Measurements from ENCODE around the gene ERGIC2. TPM values are rescaled to one million over a fixed set of nuclear protein-coding genes. Genes with fewer than 3 reads are reported as not detected.

ERGIC2 gene
- total and polyA plus RNA-seq, 10 of the 15 experiments (the other 5 are each of a cell fraction or from before 2014, with no cell fraction given), result 26.1 to 181 (median 83.9) TPM

GRCh38 chr12:29365091-29365490, 15.9 kb downstream of the ERGIC2 start:
- Histone ChIP-seq H3K9ac (ENCODE audit: control insufficient read depth, insufficient read depth, low read length) (no peak overlapping the region), H4K20me1 (ENCODE audit: control insufficient read depth, insufficient read depth) (no peaks in the 10 kb centered on the region), H2AFZ (ENCODE audit: control insufficient read depth, low read depth, low read length) (no peak overlapping the region), H3K9me3 (replicated peaks; ENCODE audit: control insufficient read depth, insufficient read depth, low read length) (no peaks in the 10 kb centered on the region; the same call in 1 of the 3 replicates), H3K27ac (ENCODE audit: control insufficient read depth, insufficient read depth) (no peak overlapping the region), H3K4me1 (ENCODE audit: control insufficient read depth, insufficient read depth, low read length) (no peaks in the 10 kb centered on the region), H3K4me3 (no peak overlapping the region), H3K79me2 (ENCODE audit: control insufficient read depth, insufficient read depth, low read length) (no peaks in the 10 kb centered on the region; the same call in 1 of the 2 replicates), H3K36me3 (ENCODE audit: control insufficient read depth in 2 of 2, insufficient read depth in 2 of 2, low read length in 1 of 2) (peaks cover 0 to 12% of the 10 kb centered on the region in 2 experiments; a peak in 3 of 4 replicates), H3K27me3 (replicated peaks in 1 of 2; ENCODE audit: control insufficient read depth in 2 of 2, insufficient read depth in 2 of 2, low read length in 1 of 2) (no peaks in the 10 kb centered on the region), H3K4me2 (ENCODE audit: control insufficient read depth, insufficient read depth) (no peak overlapping the region)
- no peak for FAIRE-seq
- CTCF ChIA-PET, result interaction anchor here (0.6 to 0.9 kb wide), 2 partner anchors 11 to 319 kb away, joined by 3 to 4 read pairs; no protein-coding TSS in a partner anchor
- WGBS (ENCODE audit: insufficient coverage, insufficient replicate concordance, low lambda C conversion rate, missing lambda C conversion rate), result 96% methylated on average over 2 of the region's 2 CpGs
- SMC1A ChIA-PET (ENCODE audit: uncharacterized antibody, unreplicated experiment), result interaction anchor here (1.2 to 1.5 kb wide), 3 partner anchors 8 to 11 kb away, joined by 4 to 5 read pairs (median 5); no protein-coding TSS in a partner anchor
- POLR2A ChIA-PET, result no interaction called here
- no peak for DNase-seq (ENCODE audit: low read depth, low spot score)
- BruUV-seq (replicated peaks), result no TSS peak
- intact Hi-C loops (cut with micrococcal nuclease; ENCODE audit: unreplicated experiment), result no loop called here
- RAD21 ChIA-PET (ENCODE audit: unreplicated experiment), result no interaction called here
- TF ChIP-seq SMARCA5 (IDR thresholded peaks at IDR 0.05) (no peak), LARP7 (IDR thresholded peaks at IDR 0.05) (no peak), RB1 (IDR thresholded peaks at IDR 0.05; ENCODE audit: borderline replicate concordance) (no peak), RAD21 (IDR thresholded peaks at IDR 0.05; ENCODE audit: insufficient read depth, low read depth, low read length) (no peak), BMI1 (IDR thresholded peaks at IDR 0.05; ENCODE audit: borderline replicate concordance) (no peak)
- TF ChIP-seq, protein P1, sequence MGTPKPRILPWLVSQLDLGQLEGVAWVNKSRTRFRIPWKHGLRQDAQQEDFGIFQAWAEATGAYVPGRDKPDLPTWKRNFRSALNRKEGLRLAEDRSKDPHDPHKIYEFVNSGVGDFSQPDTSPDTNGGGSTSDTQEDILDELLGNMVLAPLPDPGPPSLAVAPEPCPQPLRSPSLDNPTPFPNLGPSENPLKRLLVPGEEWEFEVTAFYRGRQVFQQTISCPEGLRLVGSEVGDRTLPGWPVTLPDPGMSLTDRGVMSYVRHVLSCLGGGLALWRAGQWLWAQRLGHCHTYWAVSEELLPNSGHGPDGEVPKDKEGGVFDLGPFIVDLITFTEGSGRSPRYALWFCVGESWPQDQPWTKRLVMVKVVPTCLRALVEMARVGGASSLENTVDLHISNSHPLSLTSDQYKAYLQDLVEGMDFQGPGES (IDR thresholded peaks at IDR 0.05), result no peak
- in situ Hi-C loops (cut with MboI), result no loop called here
- ATAC-seq, result no peak

DNA sequence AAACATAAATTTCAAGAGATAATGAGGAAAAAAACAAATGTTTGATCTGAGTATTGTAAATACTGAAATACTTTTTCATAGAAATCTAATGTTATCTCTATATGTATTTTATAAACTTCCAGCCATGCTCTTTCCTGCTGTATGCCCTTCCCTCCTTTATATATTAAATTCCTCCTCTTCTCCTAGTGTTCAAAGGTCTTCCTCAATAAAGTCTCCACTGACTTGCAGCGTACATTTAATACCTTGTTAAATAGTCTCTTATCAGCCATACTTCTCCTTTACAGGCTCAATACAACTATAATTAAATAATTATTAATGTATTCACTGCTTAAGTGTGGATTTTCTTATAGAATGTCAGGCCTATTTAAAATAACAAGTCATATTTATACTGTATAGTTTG, 26.0 kb downstream of the ERGIC2 start:
- 100% methylated on average over 1 of the region's 1 CpG for WGBS (ENCODE audit: insufficient coverage, insufficient replicate concordance, low lambda C conversion rate, missing lambda C conversion rate)
- ChIA-PET CTCF (no interaction called here), RAD21 (ENCODE audit: unreplicated experiment) (no interaction called here), POLR2A (no interaction called here), SMC1A (ENCODE audit: uncharacterized antibody, unreplicated experiment) (interaction anchor here (1.2 kb wide), 1 partner anchor 8 kb away, joined by 3 read pairs; no protein-coding TSS in a partner anchor)
- Histone ChIP-seq H3K27ac (ENCODE audit: control insufficient read depth, insufficient read depth) (no peak overlapping the region), H3K9ac (ENCODE audit: control insufficient read depth, insufficient read depth, low read length) (no peak overlapping the region), H3K4me3 (no peak overlapping the region), H3K9me3 (replicated peaks; ENCODE audit: control insufficient read depth, insufficient read depth, low read length) (no peaks in the 10 kb centered on the region), H3K4me2 (ENCODE audit: control insufficient read depth, insufficient read depth) (no peak overlapping the region), H2AFZ (ENCODE audit: control insufficient read depth, low read depth, low read length) (no peak overlapping the region), H3K4me1 (ENCODE audit: control insufficient read depth, insufficient read depth, low read length) (no peaks in the 10 kb centered on the region), H3K27me3 (replicated peaks in 1 of 2; ENCODE audit: control insufficient read depth in 2 of 2, insufficient read depth in 2 of 2, low read length in 1 of 2) (no peaks in the 10 kb centered on the region), H4K20me1 (ENCODE audit: control insufficient read depth, insufficient read depth) (no peaks in the 10 kb centered on the region), H3K79me2 (ENCODE audit: control insufficient read depth, insufficient read depth, low read length) (no peaks in the 10 kb centered on the region), H3K36me3 (ENCODE audit: control insufficient read depth in 2 of 2, insufficient read depth in 2 of 2, low read length in 1 of 2) (peaks cover 0 to 6% of the 10 kb centered on the region in 2 experiments; a peak in 1 of 4 replicates)
- TF ChIP-seq CTCF (IDR thresholded peaks at IDR 0.05 in 2 of 3, conservative IDR thresholded peaks at IDR 0.05 in 1 of 3; ENCODE audit: control insufficient read depth in 2 of 3, extremely low read depth in 1 of 3, insufficient read depth in 1 of 3, low read depth in 3 of 3, low read length in 3 of 3) (no peak), PKNOX1 (IDR thresholded peaks at IDR 0.05) (no peak), BRCA1 (IDR thresholded peaks at IDR 0.05; ENCODE audit: low read depth, low read length) (no peak)
- TF ChIP-seq, protein P2, sequence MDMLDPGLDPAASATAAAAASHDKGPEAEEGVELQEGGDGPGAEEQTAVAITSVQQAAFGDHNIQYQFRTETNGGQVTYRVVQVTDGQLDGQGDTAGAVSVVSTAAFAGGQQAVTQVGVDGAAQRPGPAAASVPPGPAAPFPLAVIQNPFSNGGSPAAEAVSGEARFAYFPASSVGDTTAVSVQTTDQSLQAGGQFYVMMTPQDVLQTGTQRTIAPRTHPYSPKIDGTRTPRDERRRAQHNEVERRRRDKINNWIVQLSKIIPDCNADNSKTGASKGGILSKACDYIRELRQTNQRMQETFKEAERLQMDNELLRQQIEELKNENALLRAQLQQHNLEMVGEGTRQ (IDR thresholded peaks at IDR 0.05; ENCODE audit: borderline replicate concordance, low read depth, low read length), result no peak
- no peak for FAIRE-seq
- BruUV-seq (replicated peaks), result no TSS peak
- no peak for DNase-seq (ENCODE audit: low read depth, low spot score)
- intact Hi-C loops (cut with micrococcal nuclease; ENCODE audit: unreplicated experiment) (no loop called here), in situ Hi-C loops (cut with MboI) (no loop called here)
- no peak for ATAC-seq

Measured in GM12878 (cell line).